HL-60/S4 treated with retinoic acid at 250 ng/mL for 4 days and 3 days (cell line): ENCODE data around the gene TRPM2.

Experiments used
- in situ Hi-C: fragments of 300-500 bp; cut with MboI; formaldehyde crosslinking; loops from 2 replicates; pipeline ENCODE4 v1.7.0; 2022; ENCODE audit warnings: low sequenced_read_pairs

Gene TRPM2

DNA sequence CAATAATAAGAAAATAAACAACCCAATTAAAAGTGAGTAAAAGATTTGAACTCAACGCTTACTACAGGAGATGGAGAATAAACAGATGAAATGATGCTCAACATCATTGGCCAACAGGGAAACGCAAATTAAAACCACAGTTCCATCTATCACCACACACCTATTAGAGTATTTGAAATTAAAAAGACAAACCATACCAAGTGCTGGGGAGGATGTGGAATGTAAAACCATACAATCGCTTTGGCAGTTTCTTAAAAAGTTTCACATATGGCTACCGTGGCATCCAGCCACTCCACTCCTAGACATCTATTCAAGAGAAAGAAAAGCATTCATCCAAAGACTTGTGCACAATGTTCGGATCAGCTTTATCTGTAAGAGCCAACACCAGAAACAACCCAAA is 100.6 kb downstream of the TRPM2 start:
- in situ Hi-C loops: loop anchor here (10.0 kb wide), 1 partner anchor 119 kb away; the partner anchor contains the start of gene CFAP410

- in situ Hi-C loops: loop anchor here (10.0 kb wide), 1 partner anchor 120 kb away; the partner anchor contains the start of gene CFAP410
Observed at GRCh38 chr21:44454747-44455523, 101.5 kb downstream of the TRPM2 start, which contains the start of gene LRRC3. Gene LRRC3 (plus strand): TSS chr21:44455510. CDS start chr21:44456645, 1,135 bp downstream.

DNA sequence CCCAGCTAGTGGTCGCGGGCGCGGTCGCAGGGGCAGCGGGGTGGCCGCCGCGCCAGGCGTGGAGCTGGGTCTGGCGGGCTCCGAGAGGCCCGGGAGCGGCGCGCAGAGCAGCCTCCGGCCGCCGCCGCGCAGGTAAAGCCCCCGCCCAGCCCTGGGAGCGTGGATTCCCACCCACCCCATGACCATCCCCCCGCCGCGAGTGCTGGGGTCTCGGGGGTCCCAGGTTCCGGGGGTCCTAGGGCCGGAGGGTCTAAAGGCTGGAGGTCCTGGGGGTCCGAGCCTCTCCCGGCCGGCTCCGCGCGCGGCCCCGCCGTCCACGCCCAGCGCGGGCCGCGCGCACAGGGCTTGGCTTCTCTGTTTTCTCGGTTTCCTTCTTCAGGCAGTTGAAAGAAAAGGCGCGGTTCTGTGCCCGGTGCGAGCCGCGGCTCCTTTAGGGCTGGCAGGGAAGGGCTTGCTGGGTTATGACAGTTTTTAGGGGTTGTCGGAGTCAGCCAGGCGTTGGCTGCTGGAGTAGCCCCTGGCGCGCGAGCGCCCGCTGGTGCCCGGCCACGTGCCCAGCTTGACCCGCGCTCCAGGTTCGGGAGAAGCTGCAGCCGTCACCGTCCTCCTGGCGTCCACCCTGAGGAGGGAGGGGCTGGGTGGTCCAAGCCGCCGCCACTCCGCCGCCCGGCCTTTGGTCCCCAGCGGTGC is 102.2 kb downstream of the TRPM2 start:
- in situ Hi-C loops: loop anchor here (10.0 kb wide), 1 partner anchor 121 kb away; the partner anchor contains the start of gene CFAP410

- in situ Hi-C loops: loop anchor here (10.0 kb wide), 1 partner anchor 122 kb away; the partner anchor contains the start of gene CFAP410
Observed at GRCh38 chr21:44456214-44456914, 102.9 kb downstream of the TRPM2 start.

- in situ Hi-C loops: loop anchor here (10.0 kb wide), 1 partner anchor 122 kb away; the partner anchor contains the start of gene CFAP410
Observed at GRCh38 chr21:44456915-44457736, 103.7 kb downstream of the TRPM2 start.

GRCh38 chr21:44458971-44459711 is 105.7 kb downstream of the TRPM2 start:
- in situ Hi-C loops: loop anchor here (10.0 kb wide), 1 partner anchor 124 kb away; the partner anchor contains the start of gene CFAP410

DNA sequence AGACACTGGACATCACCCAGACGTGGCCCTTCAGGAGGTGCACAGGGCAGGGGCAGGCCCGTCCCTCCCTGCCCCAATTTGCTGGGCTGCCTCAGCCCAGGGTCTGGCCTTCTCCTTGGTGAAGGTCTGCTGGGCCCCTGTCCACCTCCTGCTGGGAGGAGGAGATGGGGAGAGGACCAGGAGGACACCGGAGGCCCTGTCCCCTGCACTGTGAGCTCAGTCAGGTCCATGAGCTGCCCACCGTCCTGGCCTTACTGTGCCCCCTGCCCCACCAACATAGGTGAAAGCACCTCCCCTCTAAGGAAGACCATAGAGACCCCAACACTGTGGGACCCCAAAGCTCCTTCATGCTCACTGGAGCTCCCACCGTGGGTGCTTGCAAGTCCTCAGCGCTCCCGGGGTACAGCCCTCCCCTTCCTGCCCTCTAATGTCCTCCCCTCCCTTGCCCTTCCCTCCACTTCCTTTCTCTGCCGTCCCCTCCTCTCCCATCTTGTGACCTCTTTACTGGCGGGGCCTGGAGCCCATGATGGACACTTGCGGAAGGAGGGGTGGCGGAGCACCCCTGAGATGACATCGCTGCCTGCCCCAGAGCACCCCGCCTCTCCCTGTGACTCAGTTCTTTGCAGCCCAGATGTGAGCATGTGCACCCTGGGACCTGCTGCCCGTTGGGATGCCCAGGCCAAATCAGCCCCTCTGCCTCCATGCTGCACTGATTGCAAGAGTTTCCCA is 106.5 kb downstream of the TRPM2 start:
- in situ Hi-C loops: loop anchor here (10.0 kb wide), 1 partner anchor 125 kb away; the partner anchor contains the start of gene CFAP410

GRCh38 chr21:44460441-44460755 is 107.0 kb downstream of the TRPM2 start:
- in situ Hi-C loops: no loop called here

GRCh38 chr21:44461005-44461404 is 107.6 kb downstream of the TRPM2 start:
- in situ Hi-C loops: no loop called here

DNA sequence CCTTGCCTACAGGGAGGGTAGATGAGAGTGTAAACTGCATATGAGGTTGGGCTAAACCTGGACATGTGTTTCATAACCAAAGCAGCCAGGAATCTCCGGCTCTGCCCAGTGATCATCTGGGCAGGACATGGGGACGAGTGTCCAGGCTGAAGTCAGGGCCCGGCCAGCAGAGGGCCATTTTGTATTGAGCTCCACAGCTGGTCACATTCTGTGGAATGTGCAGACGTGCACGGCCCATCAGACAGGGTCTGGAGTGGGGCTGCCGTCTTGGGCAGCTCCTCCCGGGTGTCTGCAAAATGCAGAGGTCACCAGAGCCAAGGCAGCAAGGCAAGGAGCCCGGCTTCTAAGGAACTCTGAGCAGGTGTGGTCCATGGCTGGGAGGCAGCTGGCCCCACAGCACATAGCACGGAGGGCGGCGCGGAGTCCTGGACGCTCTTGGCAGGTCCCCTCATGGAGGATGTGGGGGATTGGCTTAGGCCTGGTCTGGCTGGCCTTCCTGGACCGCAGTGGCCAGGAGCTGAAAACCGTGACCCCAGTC is 108.1 kb downstream of the TRPM2 start:
- in situ Hi-C loops: no loop called here

DNA sequence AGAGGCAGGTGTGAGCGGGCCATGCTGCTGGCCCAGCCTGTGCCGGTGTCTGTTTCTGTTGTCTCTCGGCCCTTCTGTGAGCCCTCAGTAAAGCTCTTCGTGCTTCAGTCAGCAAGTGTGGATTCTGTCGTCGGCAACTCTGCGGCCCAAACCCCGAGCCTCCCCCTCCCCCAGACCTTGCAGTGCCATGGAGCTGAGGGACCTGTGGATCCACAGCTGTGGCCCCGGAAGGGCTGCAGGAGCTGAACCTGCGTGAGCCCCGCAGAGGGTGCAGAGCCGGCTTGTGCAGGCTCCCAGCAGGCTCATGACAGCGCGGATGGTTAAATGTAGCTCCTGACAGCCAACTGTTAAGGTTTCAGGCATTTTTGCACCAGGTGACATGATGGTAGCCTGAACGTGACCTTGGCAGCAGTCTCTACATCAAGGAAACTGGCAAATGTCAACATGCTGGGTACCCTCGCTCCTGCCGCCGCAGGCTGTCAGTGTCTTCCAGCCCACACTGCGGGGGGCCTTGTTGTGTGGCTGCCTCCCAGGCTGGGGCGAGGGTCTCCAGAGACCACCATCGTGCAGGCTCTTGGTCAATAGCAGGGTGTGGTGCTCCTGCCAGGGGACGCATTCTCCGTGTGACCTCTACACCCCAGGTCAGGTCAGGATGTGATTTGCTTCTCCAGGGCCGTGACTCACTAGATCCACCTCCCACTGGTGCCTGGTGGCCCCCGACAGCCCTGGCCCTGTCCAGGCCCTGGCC is 108.8 kb downstream of the TRPM2 start:
- in situ Hi-C loops: no loop called here

DNA sequence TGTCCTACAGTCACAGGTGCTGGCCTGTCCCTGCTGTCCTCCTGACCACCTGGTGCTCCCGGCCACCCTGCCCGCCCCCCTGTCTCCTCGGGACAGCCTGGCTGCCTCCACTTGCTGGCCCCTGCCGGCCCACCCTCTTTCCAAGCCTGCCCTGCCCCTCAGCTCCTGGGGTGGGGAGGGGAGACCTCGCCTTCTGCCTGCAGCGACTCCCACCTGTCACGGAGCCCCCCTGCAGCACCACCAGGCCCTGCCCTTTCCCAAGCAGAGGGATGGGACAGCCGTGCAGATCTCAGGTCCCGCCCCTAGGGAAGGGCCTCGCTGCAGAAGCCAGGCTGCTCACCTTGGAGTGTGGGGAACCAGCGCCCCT is 109.4 kb downstream of the TRPM2 start:
- in situ Hi-C loops: no loop called here

GRCh38 chr21:44463724-44464123 is 110.3 kb downstream of the TRPM2 start:
- in situ Hi-C loops: no loop called here

DNA sequence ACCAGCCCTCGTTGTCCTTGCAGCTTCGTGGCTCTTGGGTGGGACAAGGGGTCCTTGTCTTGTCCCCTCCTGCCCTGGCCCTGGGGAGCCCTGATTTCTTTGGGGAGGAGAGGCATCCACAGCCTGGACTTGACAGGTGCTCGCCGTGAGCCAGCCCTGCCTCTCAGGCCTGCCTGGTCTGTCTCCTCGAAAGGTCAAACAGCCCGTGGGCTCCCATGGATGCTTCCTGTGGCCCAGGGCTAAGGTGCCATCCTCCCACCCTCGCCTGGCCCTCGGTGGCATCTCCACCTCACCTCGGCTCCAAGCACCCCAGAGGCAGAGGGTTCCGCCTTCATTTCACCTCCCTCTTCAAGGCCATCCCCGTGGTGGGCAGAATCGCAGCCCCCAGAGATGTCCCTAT is 110.9 kb downstream of the TRPM2 start:
- in situ Hi-C loops: no loop called here

- in situ Hi-C loops: no loop called here
Observed at GRCh38 chr21:44466351-44466954, 113.0 kb downstream of the TRPM2 start.

- in situ Hi-C loops: no loop called here
Observed at GRCh38 chr21:44466996-44467858, 113.8 kb downstream of the TRPM2 start.

GRCh38 chr21:44467859-44468195 is 114.4 kb downstream of the TRPM2 start:
- in situ Hi-C loops: no loop called here
